Duodenal mucosa (tissue), 2 donors: ENCODE data around the gene PPRC1.

Experiments used
- H3K27ac ChIP-seq: one replicate; pipeline ENCODE4 v1.7.0; 2013; ENCODE audit warnings: low read depth, low read length
- H3K27me3 ChIP-seq, 2 donors: one replicate each; pipeline ENCODE4 v1.7.0; 2013; ENCODE audit warnings: low read length in 2 of 2, control low read depth in 1 of 2; ENCODE audit not compliant: insufficient read depth in 2 of 2, control insufficient read depth in 1 of 2
- H3K36me3 ChIP-seq, 2 donors: one replicate each; pipeline ENCODE4 v1.7.0; 2013; ENCODE audit warnings: low read length in 2 of 2, control low read depth in 1 of 2; ENCODE audit not compliant: insufficient read depth in 2 of 2, control insufficient read depth in 1 of 2
- H3K4me1 ChIP-seq, 2 donors: one replicate each; pipeline ENCODE4 v1.7.0; 2013; ENCODE audit warnings: low read length in 2 of 2, control low read depth in 1 of 2; ENCODE audit not compliant: insufficient read depth in 2 of 2, control insufficient read depth in 1 of 2
- H3K4me3 ChIP-seq, 2 donors: one replicate each; pipeline ENCODE4 v1.7.0; 2013; ENCODE audit warnings: low read length in 2 of 2, low read depth in 1 of 2
- H3K9ac ChIP-seq, 2 donors: one replicate each; pipeline ENCODE4 v1.7.0; 2013; ENCODE audit warnings: low read length in 2 of 2, low read depth in 1 of 2
- H3K9me3 ChIP-seq, 2 donors: one replicate each; pipeline ENCODE4 v1.7.0; 2013; ENCODE audit warnings: low read length in 2 of 2, control low read depth in 1 of 2; ENCODE audit not compliant: control insufficient read depth in 1 of 2

The PPRC1 gene

DNA sequence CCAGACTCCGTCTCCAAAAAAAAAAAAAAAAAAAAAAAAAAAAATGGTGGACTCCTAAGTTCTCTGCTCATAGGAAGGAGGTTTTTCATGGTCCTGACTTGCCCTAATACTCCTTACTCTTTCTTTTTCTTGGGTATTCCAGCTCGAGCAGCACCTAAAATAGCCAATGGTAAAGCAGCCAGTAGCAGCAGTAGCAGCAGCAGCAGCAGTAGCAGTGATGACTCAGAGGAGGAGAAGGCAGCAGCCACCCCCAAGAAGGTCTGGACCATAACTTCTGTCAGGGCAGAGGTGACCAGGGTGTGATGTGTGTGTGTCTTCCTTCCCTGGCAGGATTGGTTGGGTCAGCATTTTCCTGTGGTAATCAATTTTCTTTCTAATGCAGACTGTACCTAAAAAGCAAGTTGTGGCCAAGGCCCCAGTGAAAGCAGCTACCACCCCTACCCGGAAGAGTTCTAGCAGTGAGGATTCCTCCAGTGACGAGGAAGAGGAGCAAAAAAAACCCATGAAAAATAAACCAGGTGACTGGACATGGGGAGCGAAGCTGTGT lies 26.3 kb downstream of the PPRC1 start:
- no peaks in the 10 kb centered on the region for H3K27me3 ChIP-seq
- no peak overlapping the region for H3K9ac ChIP-seq
- peaks cover 40 to 90% of the 10 kb centered on the region in 2 donors for H3K36me3 ChIP-seq
- H3K4me1 ChIP-seq: peaks cover 0 to 4% of the 10 kb centered on the region in 2 donors
- H3K9me3 ChIP-seq: no peaks in the 10 kb centered on the region
- no peak overlapping the region for H3K27ac ChIP-seq
- no peak overlapping the region for H3K4me3 ChIP-seq

DNA sequence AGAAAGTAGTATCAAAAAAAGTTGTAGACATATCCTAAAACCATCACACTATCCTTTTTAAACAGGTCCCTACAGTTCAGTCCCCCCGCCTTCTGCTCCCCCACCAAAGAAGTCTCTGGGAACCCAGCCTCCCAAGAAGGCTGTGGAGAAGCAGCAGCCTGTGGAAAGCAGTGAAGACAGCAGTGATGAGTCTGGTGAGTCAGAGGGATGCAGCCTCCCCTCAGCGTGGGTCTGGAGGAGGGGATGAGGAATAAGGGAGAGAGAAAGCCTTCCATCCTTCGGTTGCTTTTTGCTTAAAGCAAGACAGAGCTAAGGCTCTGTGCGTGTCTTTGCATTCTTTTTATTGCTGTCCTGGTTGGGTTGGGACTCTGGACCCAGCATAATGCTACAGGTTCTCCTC lies 27.0 kb downstream of the PPRC1 start:
- H3K27me3 ChIP-seq: no peaks in the 10 kb centered on the region
- H3K9ac ChIP-seq: no peak overlapping the region
- H3K36me3 ChIP-seq: peaks cover 40 to 88% of the 10 kb centered on the region in 2 donors
- H3K27ac ChIP-seq: no peak overlapping the region
- no peaks in the 10 kb centered on the region for H3K4me1 ChIP-seq
- no peaks in the 10 kb centered on the region for H3K9me3 ChIP-seq
- no peak overlapping the region for H3K4me3 ChIP-seq

DNA sequence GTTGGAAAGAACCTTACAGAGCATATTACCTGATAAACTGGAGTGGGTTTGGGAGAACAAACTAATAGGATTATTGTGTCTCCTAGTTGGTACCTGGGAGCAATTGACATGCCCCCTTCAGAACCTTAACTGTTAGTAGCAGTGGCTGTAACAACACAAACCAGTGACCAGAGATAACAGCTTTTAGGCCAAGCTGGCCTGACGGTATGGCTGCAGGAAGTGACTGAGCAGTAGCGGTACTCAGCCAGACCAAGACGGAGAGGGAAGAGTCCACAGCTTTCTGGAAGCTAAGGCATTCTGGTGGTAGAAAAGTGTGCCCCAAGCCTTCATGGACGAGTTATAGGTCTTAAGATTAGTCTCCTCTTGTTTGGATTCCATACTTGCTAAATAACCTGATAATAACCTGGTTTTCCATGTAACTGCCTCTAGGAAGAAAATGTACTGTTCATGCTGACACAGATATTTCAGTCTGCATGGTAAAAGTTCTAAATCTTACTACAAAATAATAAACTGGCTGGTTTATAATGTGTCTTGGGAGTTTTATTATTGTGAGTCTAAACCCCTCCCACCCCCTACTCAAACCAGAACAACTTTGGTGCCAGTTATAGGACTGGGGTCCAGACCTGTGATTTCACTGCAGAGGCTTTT lies 30.6 kb downstream of the PPRC1 start:
- Histone ChIP-seq H3K9ac (no peak overlapping the region), H3K9me3 (no peaks in the 10 kb centered on the region), H3K4me1 (no peaks in the 10 kb centered on the region), H3K4me3 (no peak overlapping the region), H3K36me3 (peaks cover 26 to 54% of the 10 kb centered on the region in 2 donors), H3K27me3 (no peaks in the 10 kb centered on the region), H3K27ac (no peak overlapping the region)

DNA sequence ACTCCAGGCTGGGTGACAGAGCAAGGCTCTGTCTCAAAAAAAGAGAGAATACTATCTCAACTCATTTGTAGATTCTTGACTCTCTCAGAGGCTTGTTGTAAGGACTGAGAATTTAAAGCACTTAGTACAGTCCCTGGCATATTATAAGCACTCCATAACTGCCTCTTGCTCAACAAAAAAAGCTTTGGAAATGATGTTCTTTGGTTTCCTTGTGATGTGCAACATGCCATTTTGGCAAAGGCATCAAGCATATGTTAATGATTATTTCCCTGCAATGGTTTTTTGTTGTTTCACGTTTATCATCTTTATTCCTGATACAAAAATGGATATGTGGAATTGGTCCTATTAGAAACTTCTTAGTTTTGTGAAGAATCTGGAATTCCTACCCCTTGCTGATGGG lies 35.0 kb downstream of the PPRC1 start:
- Histone ChIP-seq H3K4me1 (peaks cover 3 to 5% of the 10 kb centered on the region in 2 donors), H3K27ac (no peak overlapping the region)

DNA sequence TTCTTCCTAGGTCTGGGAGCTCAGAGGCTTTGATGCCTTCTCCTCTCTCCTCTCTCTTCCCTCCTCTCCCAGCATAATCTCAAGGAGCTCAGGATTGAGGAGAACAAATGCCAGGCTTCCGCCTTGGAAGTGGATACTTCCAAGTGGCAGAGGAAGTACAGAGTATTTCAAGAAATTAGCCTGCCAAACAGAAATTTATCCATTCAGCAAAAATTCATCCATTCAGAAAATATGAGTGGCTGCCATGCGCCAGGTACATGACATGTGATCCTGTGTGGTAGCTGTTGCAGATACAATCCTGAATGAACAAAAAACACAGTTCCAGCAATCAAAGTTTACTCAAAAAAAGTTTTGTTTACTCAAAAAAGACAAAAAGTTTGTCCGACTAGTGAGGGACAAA lies 37.8 kb downstream of the PPRC1 start:
- Histone ChIP-seq H3K9me3 (no peaks in the 10 kb centered on the region), H3K27me3 (no peaks in the 10 kb centered on the region), H3K4me3 (no peak overlapping the region), H3K27ac (no peak overlapping the region), H3K9ac (no peak overlapping the region), H3K4me1 (peaks cover 3 to 5% of the 10 kb centered on the region in 2 donors), H3K36me3 (no peaks in the 10 kb centered on the region)

More for the DNA sequence above, 35.0 kb downstream of the PPRC1 start:
- Histone ChIP-seq H3K9me3 (no peaks in the 10 kb centered on the region), H3K36me3 (peaks cover 5 to 10% of the 10 kb centered on the region in 2 donors), H3K9ac (no peak overlapping the region), H3K4me3 (no peak overlapping the region), H3K27me3 (no peaks in the 10 kb centered on the region)

DNA sequence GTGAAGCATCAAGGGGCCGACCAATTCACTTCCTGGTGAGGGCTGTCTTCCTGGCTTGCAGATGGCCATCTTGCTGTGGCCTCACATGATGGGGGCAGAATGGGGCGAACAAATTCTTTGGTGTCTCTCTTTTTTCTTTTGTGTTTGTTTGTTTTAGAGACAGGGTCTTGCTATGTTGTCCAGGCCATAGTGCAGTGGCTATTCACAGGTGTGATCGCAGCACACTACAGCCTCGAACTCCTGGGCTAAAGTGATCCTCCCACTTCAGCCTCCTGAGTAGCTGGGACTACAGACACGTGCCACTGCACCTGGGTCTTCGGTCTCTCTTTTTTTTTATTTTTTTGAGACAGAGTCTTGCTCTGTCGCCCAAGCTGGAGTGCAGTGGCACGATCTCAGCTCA lies 39.4 kb downstream of the PPRC1 start:
- Histone ChIP-seq H3K36me3 (no peaks in the 10 kb centered on the region), H3K27me3 (no peaks in the 10 kb centered on the region), H3K9me3 (no peaks in the 10 kb centered on the region), H3K4me1 (peaks cover 3 to 5% of the 10 kb centered on the region in 2 donors), H3K4me3 (no peak overlapping the region), H3K9ac (no peak overlapping the region), H3K27ac (no peak overlapping the region)

DNA sequence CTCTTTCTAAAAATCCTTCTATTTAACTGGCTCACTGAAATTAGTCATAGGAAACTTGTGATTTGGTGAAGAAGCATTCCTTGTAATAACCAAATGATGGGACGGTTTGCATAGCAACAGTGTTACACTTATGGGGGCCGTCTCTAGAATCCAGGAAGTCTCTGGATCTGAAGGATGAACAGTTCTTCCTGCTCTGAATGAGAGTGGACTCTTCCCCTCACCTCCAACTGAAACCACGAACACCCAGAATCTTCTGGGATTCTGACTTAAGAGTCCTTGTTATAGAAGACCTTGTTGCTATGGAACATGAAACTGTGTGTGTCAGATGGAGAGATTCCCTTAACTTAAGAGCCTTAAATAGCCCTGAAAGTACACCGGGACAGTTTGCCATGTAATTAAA lies 42.6 kb downstream of the PPRC1 start:
- Histone ChIP-seq H3K27ac (no peak overlapping the region), H3K27me3 (no peaks in the 10 kb centered on the region), H3K9ac (no peak overlapping the region), H3K36me3 (no peaks in the 10 kb centered on the region), H3K4me3 (no peak overlapping the region), H3K4me1 (no peaks in the 10 kb centered on the region), H3K9me3 (no peaks in the 10 kb centered on the region)

DNA sequence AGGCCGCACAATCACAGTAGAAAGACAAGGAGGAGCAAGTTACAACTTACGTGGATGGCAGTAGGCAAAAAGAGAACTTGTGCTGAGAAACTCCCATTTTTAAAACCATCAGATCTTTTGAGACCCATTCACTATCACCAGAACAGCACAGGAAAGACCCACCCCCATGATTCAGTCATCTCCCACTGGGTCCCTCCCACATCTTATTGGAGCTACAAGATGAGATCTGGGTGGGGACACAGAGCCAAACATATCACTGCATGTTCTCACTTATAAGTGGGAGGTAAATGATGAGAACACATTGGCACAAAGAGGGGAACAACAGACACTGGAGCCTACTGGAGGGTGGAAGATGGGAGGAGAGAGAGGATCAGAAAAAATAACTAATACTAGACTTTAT lies 51.8 kb downstream of the PPRC1 start:
- Histone ChIP-seq H3K36me3 (no peaks in the 10 kb centered on the region), H3K4me1 (peaks cover 12 to 15% of the 10 kb centered on the region in 2 donors), H3K27ac (no peak overlapping the region), H3K27me3 (no peaks in the 10 kb centered on the region), H3K4me3 (no peak overlapping the region), H3K9ac (no peak overlapping the region), H3K9me3 (peaks cover 3 to 11% of the 10 kb centered on the region in 2 donors)

DNA sequence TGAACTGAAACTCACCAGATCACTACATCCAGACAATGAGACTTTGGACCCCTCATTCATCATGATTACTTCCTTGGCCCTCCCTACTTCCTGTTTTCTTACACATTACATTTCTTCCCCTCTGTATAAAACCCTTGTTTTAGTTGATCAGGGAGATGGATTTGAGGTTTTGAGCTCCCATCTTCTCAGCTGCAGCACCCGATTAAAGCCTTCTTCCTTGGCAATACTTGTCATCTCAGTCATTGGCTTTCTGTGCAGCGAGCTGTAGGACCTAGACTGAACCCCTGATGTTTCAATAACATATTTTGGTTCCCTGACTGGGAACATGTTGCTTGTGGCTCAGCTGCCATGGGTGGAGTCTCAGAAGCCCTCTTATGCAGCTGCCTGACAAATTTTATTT lies 52.4 kb downstream of the PPRC1 start:
- H3K4me3 ChIP-seq: no peak overlapping the region
- no peaks in the 10 kb centered on the region for H3K27me3 ChIP-seq
- peaks cover 3 to 11% of the 10 kb centered on the region in 2 donors for H3K9me3 ChIP-seq
- no peak overlapping the region for H3K9ac ChIP-seq
- no peak overlapping the region for H3K27ac ChIP-seq
- H3K4me1 ChIP-seq: peaks cover 12 to 15% of the 10 kb centered on the region in 2 donors
- H3K36me3 ChIP-seq: no peaks in the 10 kb centered on the region

DNA sequence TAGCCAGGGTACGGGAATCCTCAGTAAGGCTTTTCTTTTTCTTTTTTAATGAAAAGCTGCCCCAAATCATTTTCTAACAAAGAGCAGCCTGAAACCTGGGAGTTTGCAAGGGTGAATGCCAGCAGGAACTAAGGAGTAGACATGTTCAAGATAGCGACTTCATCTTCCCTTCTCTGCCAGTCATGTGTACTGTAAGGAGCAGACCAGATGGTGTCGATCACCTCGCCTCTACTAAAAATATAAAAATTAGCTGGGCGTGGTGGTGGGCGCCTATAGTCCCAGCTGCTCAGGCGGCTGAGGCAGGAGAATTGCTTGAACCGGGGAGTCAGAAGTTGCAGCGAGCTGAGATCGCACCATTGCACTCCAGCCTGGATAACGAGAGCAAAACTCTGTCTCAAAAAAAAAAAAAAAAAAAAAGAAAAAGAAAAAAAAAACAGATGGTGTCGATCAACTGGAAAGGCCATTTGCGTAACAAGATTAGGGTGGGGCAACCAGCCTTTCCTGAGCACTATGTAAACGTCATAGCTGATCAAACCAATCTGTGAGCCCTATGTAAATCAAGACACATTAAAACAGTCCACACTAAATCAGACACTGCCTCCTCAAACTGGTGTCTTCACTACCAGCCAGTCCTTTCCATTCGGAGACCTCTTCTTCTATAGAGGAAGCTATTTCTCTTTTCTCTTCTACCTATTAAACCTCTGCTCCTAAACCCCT lies 53.1 kb downstream of the PPRC1 start:
- H3K27me3 ChIP-seq: no peaks in the 10 kb centered on the region

More for the DNA sequence above, 53.1 kb downstream of the PPRC1 start:
- H3K4me3 ChIP-seq: no peak overlapping the region
- H3K4me1 ChIP-seq: peaks cover 12 to 15% of the 10 kb centered on the region in 2 donors
- H3K9ac ChIP-seq: no peak overlapping the region
- H3K36me3 ChIP-seq: no peaks in the 10 kb centered on the region
- no peak overlapping the region for H3K27ac ChIP-seq
- peaks cover 3 to 11% of the 10 kb centered on the region in 2 donors for H3K9me3 ChIP-seq
